GM12864 (cell line): ENCODE measurements around the gene ZNF662.

Source experiments
- DNase-seq: peaks from one replicate; pipeline ENCODE4 v3.0.0-alpha.2; 2011; ENCODE audit warnings: low read depth
- H3K4me3 ChIP-seq: 2 replicates; pipeline ENCODE4 v1.5.1; 2011; ENCODE audit warnings: mild to moderate bottlenecking, low read depth, low read length, control low read depth
- CTCF ChIP-seq: IDR thresholded peaks from 2 replicates; pipeline ENCODE4 v1.5.1; 2011; ENCODE audit warnings: low read depth, mild to moderate bottlenecking, moderate library complexity, low read length, control low read depth, inconsistent platforms; ENCODE audit errors: missing control alignments

The ZNF662 gene

GRCh38 chr3:42906070-42906847 is at the start of gene ZNF662:
TSS of gene ZNF662 (plus strand) at chr3:42906142. CDS start at chr3:42908115, 1,973 bp downstream.
- TF ChIP-seq CTCF: no peak
- no peak for DNase-seq
- no peak within 1 kb of the TSS for H3K4me3 ChIP-seq

DNA sequence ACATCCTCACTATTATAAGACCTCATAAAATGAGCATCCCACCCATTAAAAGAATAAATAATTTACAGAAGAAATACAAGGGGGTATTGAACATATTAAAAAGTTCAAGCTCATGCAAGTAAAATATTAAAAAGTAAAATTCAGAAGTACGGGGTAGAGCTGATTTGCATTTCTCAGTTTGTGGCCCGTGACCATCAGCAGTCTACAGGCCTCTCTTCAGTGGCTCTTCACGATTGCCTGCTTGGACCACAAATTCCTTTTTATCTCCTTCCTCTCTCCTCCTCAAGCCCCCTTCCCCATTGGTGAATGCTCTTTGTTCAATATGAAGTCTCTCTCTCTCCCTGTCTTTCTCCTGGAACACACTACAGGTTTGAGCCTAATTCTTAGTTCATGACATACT is 49.4 kb upstream of the ZNF662 start:
- DNase-seq: no peak
- no peak for TF ChIP-seq CTCF
- H3K4me3 ChIP-seq: no peak overlapping the region

DNA sequence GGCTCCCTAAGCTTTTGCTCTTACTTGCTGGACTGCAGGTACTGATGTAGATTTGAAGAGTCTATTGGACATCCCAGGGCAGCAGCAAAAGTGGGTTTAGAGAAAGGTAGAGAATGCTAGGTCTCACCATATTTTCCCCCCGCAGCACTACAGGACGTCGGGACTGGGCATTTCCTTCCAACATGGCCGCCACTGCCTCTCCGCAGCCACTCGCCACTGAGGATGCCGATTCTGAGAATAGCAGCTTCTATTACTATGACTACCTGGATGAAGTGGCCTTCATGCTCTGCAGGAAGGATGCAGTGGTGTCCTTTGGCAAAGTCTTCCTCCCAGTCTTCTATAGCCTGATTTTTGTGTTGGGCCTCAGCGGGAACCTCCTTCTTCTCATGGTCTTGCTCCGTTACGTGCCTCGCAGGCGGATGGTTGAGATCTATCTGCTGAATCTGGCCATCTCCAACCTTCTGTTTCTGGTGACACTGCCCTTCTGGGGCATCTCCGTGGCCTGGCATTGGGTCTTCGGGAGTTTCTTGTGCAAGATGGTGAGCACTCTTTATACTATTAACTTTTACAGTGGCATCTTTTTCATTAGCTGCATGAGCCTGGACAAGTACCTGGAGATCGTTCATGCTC is 41.5 kb upstream of the ZNF662 start:
- no peak overlapping the region for H3K4me3 ChIP-seq
- DNase-seq: no peak
- TF ChIP-seq CTCF: no peak

GRCh38 chr3:42865256-42865655 is 40.7 kb upstream of the ZNF662 start:
- TF ChIP-seq CTCF: no peak
- no peak for DNase-seq
- no peak overlapping the region for H3K4me3 ChIP-seq

GRCh38 chr3:42867138-42867537 is 38.8 kb upstream of the ZNF662 start:
- TF ChIP-seq CTCF: no peak
- DNase-seq: no peak
- no peak overlapping the region for H3K4me3 ChIP-seq

DNA sequence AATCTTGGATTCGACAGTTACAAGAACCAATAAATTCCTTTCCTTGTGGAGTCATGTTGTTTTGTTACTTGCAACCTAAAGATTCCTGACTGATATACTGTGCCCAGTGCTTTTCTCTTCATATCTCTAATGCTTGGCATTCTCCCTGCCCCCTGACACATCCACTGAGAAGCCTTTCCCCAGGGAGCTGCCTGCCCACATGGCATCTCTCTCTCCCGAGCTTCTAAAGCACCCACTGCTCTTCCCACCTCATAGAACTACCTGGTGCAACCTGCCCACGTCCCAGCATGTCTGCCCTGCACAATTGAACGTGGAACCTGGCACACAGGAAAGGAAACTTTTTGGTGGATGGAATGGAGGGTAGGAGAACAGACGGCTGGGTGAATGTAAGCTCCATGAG is 37.1 kb upstream of the ZNF662 start:
- TF ChIP-seq CTCF: no peak
- no peak overlapping the region for H3K4me3 ChIP-seq
- no peak for DNase-seq

DNA sequence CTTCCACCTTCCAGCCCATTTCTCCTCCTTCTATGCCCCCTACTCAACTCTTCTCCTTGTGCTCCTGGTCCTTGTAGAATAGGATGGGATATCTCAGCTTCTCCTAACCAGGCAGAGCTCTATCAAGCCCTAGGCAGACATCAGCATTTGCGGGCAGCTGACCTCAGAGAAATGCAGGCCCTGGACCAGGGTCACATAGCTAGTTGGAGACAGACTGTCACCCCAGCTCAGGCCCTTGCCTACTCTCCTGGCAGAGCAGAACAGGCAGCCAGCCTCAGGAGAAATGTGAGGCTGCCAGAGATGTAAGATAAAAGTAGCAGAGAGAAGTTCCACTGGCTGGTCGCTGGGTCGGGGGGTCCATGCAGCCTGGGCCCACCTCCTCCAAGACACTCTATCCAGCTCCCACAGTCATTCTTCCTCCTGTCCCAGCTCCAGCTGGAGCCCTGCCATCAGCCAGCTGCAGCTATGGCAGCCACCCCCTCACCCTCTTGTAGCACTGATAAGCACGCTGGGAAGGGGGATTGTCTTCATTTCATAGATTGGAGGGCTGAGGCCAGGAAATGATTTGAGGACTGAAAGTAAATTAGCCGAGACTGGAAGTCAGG is 34.2 kb upstream of the ZNF662 start:
- DNase-seq: no peak
- no peak overlapping the region for H3K4me3 ChIP-seq
- no peak for TF ChIP-seq CTCF
